ENCODE measurements around the gene PLCH2. TPM values are rescaled to one million over a fixed set of nuclear protein-coding genes. Genes with fewer than 3 reads are reported as not detected.

Gene PLCH2
- total RNA-seq, 4 donors from 2014 or later = 1.00 to 7.3 (median 4.6) TPM

DNA sequence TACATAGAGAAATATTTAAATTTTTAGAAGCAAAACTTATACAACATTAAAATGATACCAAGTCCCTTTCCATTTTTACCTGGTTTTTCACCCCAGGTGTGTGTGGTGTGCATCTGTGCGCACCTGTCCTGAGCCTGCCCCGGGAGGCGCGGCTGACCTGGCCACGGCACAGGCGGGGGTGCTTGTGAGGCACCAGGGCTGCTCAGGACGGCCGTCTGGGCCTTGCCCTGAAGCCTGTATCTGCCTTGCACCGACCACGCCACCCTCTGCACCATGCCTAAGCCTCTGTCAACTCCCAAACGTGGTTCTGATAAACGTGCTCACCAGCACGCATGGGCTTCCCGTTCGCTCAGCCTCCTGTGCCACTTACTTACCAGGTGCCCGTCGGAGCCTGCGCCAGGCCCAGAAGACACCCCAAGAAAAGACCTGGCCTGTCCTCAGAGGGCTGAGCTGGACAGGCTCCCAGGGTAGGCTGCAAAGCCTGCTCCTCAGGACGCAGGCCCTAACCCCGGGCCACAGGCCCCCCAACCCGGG is 29.4 kb downstream of the PLCH2 start:
- Histone ChIP-seq H3K27me3 (peaks cover 50% of the 10 kb centered on the region), H3K36me3 (peaks cover 0 to 12% (median 5%) of the 10 kb centered on the region in 4 donors), H3K4me3 (no peak overlapping the region), H3K9me3 (no peaks in the 10 kb centered on the region), H3K4me1 (peaks cover 0 to 3% (median 0%) of the 10 kb centered on the region in 4 donors), H3K27ac (no peak overlapping the region)
- in situ Hi-C loops (cut with MboI; ENCODE audit: low pct_ligation_motif_present in 1 of 4, low pct_unique_long_range_greater_than_20kb in 1 of 4, low sequenced_read_pairs in 3 of 4) = no loop called here
- 48% methylated on average over 19 of the region's 21 CpGs; no CpG with 5 or more reads in 1 of the 2 donors for WGBS, 2 donors (ENCODE audit: low coverage in 1 of 2)
- intact Hi-C loops (cut with DNase I; ENCODE audit: low total_unique reads) = no loop called here
- no peak for DNase-seq
- TF ChIP-seq EP300 (IDR thresholded peaks at IDR 0.05; ENCODE audit: low read depth) = no peak
- TF ChIP-seq, protein P1, sequence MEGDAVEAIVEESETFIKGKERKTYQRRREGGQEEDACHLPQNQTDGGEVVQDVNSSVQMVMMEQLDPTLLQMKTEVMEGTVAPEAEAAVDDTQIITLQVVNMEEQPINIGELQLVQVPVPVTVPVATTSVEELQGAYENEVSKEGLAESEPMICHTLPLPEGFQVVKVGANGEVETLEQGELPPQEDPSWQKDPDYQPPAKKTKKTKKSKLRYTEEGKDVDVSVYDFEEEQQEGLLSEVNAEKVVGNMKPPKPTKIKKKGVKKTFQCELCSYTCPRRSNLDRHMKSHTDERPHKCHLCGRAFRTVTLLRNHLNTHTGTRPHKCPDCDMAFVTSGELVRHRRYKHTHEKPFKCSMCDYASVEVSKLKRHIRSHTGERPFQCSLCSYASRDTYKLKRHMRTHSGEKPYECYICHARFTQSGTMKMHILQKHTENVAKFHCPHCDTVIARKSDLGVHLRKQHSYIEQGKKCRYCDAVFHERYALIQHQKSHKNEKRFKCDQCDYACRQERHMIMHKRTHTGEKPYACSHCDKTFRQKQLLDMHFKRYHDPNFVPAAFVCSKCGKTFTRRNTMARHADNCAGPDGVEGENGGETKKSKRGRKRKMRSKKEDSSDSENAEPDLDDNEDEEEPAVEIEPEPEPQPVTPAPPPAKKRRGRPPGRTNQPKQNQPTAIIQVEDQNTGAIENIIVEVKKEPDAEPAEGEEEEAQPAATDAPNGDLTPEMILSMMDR (IDR thresholded peaks at IDR 0.05) = no peak
- TF ChIP-seq POLR2AphosphoS5 (IDR thresholded peaks at IDR 0.05) = no peak
- TF ChIP-seq POLR2A (IDR thresholded peaks at IDR 0.05) = no peak

DNA sequence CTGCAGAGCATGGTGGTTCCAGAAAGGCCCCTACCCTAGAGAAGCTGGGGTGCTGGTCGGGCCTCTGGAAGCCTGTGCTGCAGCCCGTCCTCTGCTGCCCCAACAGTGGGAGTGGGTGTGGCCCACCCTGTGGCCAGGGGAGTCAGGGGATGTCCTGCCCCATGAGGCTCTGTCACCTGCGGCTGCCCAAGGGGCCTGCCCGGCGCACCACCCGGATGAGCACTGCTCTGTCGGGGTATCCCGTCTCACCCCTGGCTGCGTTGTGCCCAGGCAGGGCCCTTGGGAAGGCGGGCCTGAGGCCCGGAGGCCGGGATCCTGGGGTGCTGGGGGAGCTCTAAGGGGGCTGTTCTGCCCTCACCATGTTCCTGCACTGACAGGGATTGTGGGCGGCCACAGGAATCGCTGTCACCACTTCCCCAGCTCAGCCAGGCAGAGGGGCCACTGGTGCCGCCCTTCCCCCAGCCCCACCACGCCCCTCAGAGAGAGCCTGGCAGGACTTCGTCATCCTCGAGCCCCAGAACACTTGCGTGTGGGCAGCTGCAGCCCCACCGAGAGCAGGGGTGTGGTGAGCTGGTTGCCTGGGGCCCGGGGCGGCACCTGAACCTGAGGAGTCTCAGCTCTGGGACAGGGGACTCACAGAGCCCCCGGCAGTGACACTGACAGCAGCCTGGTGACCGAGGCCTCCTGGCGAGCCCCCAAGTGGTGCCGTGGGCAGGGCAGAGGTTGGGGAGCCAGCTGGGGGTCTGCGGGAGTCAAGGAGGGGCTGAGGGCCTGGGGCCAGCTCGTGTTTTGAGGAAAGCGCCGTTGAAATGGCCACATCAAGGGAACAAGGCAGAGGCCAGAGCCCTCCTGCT is 30.1 kb downstream of the PLCH2 start:
- no peak overlapping the region for H3K4me3 ChIP-seq
- intact Hi-C loops (cut with DNase I; ENCODE audit: low total_unique reads) (no loop called here), in situ Hi-C loops (cut with MboI; ENCODE audit: low pct_ligation_motif_present in 1 of 4, low pct_unique_long_range_greater_than_20kb in 1 of 4, low sequenced_read_pairs in 3 of 4) (no loop called here)
- WGBS, 2 donors (ENCODE audit: low coverage in 1 of 2) = 47% methylated on average over 30 of the region's 30 CpGs; no CpG with 5 or more reads in 1 of the 2 donors
- peaks cover 46% of the 10 kb centered on the region for H3K27me3 ChIP-seq
- H3K4me1 ChIP-seq = peaks cover 0 to 3% (median 0%) of the 10 kb centered on the region in 4 donors
- TF ChIP-seq, protein P1 (IDR thresholded peaks at IDR 0.05) = no peak
- no peak for DNase-seq
- no peaks in the 10 kb centered on the region for H3K9me3 ChIP-seq
- H3K27ac ChIP-seq = no peak overlapping the region
- H3K36me3 ChIP-seq = peaks cover 0 to 19% (median 8%) of the 10 kb centered on the region in 4 donors

DNA sequence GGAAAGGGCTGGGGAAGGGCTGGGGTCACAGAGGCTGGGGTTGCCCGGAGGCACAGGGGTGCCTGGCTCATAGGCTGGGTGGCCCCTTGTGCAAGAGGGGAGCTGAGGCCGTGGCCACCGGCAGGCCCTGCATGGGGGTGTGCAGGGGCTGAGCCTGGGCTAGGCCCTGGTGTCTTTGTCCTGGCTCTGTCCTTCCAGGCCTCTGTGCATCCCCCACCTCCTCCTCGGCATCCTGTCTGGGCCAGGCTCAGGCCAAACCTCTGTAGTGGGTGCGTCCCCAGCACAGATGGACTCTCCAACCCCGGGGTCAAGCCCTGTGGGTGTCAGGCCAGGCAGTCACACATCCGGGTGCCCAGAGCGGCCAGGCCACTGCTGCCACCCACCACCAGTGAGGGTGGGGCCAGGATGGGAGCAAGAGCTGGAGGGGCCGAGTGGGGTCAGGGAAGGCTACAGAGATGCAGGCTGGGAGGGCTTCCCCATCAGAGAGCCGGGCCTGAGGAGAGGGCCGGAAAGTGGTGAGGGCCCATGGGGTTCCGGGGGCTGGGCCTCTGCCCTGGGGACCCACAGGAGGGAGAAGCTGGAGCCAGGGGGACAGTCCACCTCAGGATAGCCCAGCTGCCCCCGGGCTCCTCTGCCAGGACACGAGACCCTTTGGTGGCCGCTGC is 30.9 kb downstream of the PLCH2 start:
- no peak overlapping the region for H3K27ac ChIP-seq
- H3K27me3 ChIP-seq = peaks cover 40% of the 10 kb centered on the region
- TF ChIP-seq EP300 (IDR thresholded peaks at IDR 0.05; ENCODE audit: low read depth) (no peak), POLR2AphosphoS5 (IDR thresholded peaks at IDR 0.05) (no peak), POLR2A (IDR thresholded peaks at IDR 0.05) (no peak)
- TF ChIP-seq, protein P1 (IDR thresholded peaks at IDR 0.05) = no peak
- H3K36me3 ChIP-seq = peaks cover 0 to 27% (median 12%) of the 10 kb centered on the region in 4 donors
- peaks cover 0 to 3% (median 0%) of the 10 kb centered on the region in 4 donors for H3K4me1 ChIP-seq
- intact Hi-C loops (cut with DNase I; ENCODE audit: low total_unique reads) = no loop called here
- 63% methylated on average over 14 of the region's 15 CpGs; no CpG with 5 or more reads in 1 of the 2 donors for WGBS, 2 donors (ENCODE audit: low coverage in 1 of 2)
- no peak for DNase-seq
- H3K9me3 ChIP-seq = no peaks in the 10 kb centered on the region
- in situ Hi-C loops (cut with MboI; ENCODE audit: low pct_ligation_motif_present in 1 of 4, low pct_unique_long_range_greater_than_20kb in 1 of 4, low sequenced_read_pairs in 3 of 4) = no loop called here
- H3K4me3 ChIP-seq = no peak overlapping the region

DNA sequence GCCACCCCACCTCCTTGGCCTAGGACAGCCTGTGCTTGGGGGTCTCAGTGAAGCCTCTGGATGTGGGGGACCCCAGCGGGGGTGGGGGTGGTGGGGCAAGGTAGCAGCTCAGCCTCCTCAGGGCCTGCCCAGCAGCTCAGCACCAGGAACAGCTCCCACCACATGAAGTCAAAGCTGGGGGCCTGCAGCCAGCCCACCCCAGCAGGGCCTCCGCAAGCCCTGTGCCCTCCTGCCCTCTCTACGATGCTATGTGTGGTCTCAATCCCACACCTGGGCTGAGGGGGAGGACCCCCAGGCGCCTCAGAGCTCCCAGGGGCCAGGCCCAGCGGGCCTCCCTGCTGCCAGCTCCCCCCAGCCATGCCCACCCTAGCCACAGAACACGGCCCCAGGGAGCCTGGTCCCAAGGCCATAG is 31.7 kb downstream of the PLCH2 start:
- peaks cover 0 to 33% (median 16%) of the 10 kb centered on the region in 4 donors for H3K36me3 ChIP-seq
- H3K4me1 ChIP-seq = peaks cover 0 to 3% (median 0%) of the 10 kb centered on the region in 4 donors
- no peak for DNase-seq
- no peaks in the 10 kb centered on the region for H3K9me3 ChIP-seq
- H3K27me3 ChIP-seq = peaks cover 33% of the 10 kb centered on the region
- TF ChIP-seq, protein P1 (IDR thresholded peaks at IDR 0.05) = no peak
- no peak for TF ChIP-seq POLR2A (IDR thresholded peaks at IDR 0.05)
- TF ChIP-seq POLR2AphosphoS5 (IDR thresholded peaks at IDR 0.05) = no peak
- TF ChIP-seq EP300 (IDR thresholded peaks at IDR 0.05; ENCODE audit: low read depth) = no peak
- in situ Hi-C loops (cut with MboI; ENCODE audit: low pct_ligation_motif_present in 1 of 4, low pct_unique_long_range_greater_than_20kb in 1 of 4, low sequenced_read_pairs in 3 of 4) = no loop called here
- 81% methylated on average over 6 of the region's 6 CpGs; no CpG with 5 or more reads in 1 of the 2 donors for WGBS, 2 donors (ENCODE audit: low coverage in 1 of 2)
- no peak overlapping the region for H3K27ac ChIP-seq
- intact Hi-C loops (cut with DNase I; ENCODE audit: low total_unique reads) = no loop called here
- H3K4me3 ChIP-seq = no peak overlapping the region

Measured in transverse colon (tissue), 4 donors.